ENCODE data around the gene PUM1.
"Not testable (repeated sequence)": the region's sequence is repeated elsewhere in the genome, so short reads cannot be mapped to it uniquely, and the experiment has no call there.

PUM1 gene

DNA sequence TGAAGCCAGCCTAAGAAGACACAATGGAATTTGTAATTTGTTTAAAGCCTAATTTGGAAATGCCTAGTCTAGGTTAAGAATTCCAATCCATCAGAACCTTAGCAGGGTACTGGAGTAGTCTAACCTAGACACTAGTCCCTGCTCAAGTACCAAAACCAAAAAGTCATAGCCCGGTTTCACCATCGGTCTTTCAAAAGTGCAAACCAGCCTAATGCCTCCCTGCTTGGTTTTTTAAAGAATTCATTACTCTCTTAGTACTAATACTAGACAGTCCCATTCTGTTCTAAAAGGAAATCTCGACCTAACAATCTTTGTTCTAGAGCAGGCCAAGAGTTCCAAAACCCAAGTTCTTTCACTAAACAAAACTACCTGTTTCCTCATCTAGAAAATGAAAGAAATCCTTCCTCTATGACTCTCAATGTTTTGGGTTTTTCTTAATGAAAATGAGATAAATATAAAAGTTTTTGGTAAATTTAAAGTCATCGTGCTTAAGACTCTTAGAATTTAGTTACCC is 2.6 kb downstream of the PUM1 start:
- no peak for DNase-seq (ENCODE audit: low spot score)

DNA sequence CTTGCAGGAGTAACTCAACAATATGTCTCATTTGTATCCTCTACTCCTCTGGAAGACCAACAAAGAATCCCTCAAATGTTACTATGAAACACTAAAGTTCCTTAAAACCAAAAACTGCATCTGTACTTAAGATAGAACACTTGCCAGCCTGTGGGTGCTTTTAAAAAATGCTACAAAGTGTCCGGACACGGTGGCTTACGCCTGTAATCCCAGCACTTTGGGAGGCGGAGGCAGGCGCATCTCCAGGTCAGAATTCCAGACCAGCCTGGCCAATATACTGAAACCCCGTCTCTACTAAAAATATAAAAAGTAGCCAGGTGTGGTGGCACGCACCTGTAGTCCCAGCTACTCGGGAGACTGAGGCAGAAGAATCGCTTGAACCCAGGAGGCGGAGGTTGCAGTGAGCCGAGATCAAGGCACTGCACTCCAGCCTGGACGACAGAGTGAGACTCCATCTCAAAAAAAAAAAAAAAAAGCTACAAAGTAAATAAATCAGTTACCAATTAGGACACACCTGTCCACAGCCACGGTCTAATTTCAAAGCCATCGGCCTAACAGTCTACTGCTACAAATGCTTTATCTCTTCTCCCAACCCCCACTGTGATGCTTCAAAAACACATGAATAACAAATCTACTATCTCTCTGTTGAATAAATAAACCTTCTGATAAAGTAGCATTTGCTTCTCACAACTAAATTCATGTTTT is 3.2 kb downstream of the PUM1 start:
- DNase-seq (ENCODE audit: low spot score) = not testable (repeated sequence)

GRCh38 chr1:31058012-31058411 is 7.5 kb downstream of the PUM1 start:
- DNase-seq (ENCODE audit: low spot score) = peak; percentile 15

DNA sequence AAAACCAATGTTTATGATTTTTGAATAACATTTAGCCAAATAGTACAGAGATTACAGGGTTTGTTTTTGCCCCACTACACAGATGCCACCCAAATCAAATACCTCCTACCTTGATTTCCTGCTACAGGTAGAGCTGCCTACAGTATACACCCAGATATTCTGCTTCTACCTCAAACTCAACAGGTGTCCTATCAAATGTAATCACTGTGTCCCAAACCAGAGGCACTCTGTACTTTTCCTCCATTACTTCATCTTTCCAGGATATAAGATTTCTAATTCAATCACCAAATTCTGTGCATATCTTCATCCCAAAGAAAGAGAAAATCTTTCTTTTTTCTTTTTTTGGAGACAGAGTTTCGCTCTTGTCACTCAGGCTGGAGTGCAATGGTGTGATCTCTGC is 9.6 kb downstream of the PUM1 start:
- DNase-seq (ENCODE audit: low spot score) = no peak

GRCh38 chr1:31055501-31055900 is 10.0 kb downstream of the PUM1 start:
- DNase-seq (ENCODE audit: low spot score) = no peak

GRCh38 chr1:31054958-31055481 is 10.5 kb downstream of the PUM1 start:
- no peak for DNase-seq (ENCODE audit: low spot score)

DNA sequence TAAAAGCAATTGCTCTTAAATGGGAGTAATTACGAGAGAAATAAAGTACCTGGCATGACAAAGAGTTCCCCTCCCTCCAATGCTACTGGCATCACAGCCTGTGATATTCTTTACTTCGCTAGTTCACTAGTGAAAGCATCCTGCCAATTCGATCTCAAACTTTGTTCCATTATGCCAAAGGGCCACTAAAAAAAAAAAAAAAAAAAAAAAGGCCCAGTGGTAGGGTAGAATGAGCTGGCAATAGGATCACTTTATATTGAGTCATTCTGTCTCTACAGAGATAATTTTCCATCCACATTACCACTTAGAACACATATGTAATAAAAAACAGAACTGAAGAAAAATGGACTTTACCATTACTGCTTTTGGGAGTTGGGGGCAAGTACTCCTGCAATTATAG is 11.2 kb downstream of the PUM1 start:
- no peak for DNase-seq (ENCODE audit: low spot score)

DNA sequence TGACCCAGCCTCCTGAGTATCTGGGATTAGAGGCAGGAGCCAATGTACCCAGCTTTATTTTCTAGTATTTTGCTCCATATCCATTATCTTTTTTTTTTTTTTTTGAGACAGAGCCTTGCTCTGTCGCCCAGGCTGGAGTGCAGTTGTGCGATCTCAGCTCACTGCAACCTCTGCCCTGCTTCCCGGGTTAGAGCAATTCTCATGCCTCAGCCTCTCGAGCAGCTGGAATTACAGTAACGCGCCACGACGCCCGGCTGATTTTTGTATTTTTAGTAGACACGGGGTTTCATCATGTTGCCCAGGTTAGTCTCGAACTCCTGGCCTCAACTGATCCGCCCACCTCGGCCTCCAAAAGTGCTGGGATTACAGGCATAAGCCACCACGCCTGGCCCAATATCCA is 12.9 kb downstream of the PUM1 start:
- DNase-seq (ENCODE audit: low spot score) = not testable (repeated sequence)

DNA sequence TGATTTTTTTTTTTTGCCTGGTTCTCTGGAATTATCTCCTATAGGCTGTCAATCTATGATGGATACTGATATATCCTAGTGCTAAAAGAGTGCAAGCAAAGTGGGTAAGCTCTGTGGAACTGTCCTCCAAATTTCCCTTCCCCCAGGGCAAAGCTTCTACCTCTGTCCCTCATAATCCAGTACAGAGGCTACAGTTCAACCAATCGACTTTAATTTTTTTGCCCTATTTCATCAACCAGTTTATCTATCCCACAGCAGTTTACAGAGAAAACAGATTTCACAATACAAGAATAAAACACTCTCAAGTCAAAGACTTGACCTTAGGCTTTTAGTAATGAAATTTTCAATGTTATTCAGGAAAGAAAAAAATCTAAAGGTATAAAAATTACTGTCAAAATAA is 13.9 kb downstream of the PUM1 start:
- no peak for DNase-seq (ENCODE audit: low spot score)

DNA sequence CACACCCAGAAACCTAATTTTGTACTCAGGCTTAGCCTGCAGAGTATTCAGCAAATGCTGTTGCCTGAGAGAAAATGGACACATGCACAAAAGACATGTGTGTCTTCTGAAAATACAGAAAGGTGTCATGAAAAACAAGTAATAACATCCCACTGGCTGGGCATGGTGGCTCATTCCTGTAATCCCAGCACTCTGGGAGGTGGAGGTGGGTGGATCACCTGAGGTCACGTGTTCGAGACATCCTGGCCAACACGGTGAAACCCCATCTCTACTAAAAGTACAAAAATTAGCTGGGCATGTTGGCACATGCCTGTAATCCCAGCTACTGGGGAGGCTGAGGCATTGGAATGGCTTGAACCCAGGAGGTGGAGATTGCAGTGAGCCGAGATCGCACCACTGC is 18.0 kb downstream of the PUM1 start:
- not testable (repeated sequence) for DNase-seq (ENCODE audit: low spot score)

- no peak for DNase-seq (ENCODE audit: low spot score)
Observed at GRCh38 chr1:31043631-31044030, 21.9 kb downstream of the PUM1 start.

DNA sequence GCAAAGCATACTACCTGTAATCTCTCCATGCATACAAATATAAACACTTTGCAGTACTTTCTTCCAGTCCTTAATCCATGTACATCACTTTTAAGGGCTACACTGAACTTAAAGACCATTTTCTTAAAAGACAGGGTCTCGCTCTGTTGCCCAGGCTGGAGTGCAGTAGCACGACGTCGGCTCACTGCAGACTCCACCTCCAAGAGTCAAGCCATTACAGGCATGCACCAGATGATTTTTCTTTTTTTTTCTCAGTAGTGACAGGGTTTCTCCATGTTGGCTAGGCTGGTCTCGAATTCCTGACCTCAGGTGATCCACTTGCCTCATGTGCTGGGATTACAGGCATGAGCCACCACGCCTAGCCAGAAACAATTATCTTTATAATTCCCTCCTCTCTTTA is 22.9 kb downstream of the PUM1 start:
- no peak for DNase-seq (ENCODE audit: low spot score)

DNA sequence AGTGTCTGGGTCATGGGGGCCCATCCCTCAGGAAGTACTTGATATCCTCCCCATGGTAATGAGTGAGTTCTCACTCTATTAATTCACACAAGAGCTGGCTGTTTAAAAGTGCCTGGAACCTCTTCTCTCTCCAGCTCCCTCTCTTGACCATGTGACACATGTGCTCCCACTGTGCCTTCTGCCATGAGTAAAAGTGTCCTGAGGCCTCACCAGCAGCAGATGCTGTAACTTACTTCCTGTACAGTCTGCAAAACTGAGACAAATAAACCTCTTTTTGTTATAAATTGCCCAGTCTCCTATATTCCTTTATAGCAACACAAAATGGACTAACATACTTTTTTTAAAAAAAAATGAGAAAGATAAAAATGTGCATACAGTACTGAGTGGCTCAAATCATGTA is 24.0 kb downstream of the PUM1 start:
- DNase-seq (ENCODE audit: low spot score) = no peak

DNA sequence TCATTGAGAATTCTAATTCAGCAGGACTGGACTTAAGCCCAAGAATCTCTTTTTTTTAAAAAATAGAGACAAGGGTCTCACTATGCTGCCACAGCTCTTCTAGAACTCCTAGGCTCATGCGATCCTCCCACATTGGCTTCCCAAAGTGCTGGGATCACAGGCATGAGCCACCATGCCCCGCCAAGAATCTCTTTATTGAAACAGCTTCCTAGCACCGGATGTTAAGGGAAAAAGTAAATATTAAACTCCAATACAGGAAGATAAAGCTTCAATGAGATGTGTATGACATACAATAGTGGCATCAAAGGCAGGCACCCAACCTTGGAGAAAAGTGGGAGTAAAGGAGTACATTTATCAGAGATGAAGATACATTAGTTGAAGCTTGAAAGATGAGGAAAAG is 25.5 kb downstream of the PUM1 start:
- no peak for DNase-seq (ENCODE audit: low spot score)

DNA sequence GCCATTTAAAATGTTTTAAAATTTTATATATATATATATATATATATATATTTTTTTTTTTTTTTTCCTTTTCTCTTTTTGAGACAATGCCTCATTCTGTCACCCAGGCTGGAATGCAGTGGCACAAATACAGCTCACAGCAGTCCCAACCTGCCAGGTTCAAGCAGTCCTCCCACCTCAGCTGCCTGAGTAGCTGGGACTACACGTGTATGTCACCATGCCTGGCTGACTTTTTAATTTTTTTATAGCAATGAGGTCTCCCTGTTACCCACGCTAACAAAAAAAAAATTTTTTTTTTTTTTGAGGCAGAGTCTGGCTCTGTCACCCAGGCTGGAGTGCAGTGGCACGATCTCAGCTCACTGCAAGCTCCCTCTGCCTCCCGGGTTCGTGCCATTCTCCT is 26.6 kb downstream of the PUM1 start:
- DNase-seq (ENCODE audit: low spot score) = not testable (repeated sequence)

DNA sequence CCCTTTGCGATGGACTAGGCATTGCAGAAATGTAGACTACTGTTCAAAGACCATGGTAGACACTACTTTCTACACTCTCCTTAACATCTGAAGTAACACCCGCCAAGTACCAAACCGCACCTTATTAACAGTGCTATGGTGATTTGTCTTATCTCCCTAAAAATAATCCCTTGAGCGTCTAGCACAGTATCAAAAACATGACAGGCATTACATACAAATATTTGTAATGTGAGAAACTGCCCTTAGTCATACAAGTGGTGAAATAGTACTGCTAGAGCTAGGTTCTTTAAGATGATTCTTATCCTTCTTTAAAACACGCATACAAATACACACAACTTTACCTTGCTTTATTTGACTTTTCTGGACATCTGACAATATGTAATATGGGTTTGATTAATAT is 27.2 kb downstream of the PUM1 start:
- no peak for DNase-seq (ENCODE audit: low spot score)

DNA sequence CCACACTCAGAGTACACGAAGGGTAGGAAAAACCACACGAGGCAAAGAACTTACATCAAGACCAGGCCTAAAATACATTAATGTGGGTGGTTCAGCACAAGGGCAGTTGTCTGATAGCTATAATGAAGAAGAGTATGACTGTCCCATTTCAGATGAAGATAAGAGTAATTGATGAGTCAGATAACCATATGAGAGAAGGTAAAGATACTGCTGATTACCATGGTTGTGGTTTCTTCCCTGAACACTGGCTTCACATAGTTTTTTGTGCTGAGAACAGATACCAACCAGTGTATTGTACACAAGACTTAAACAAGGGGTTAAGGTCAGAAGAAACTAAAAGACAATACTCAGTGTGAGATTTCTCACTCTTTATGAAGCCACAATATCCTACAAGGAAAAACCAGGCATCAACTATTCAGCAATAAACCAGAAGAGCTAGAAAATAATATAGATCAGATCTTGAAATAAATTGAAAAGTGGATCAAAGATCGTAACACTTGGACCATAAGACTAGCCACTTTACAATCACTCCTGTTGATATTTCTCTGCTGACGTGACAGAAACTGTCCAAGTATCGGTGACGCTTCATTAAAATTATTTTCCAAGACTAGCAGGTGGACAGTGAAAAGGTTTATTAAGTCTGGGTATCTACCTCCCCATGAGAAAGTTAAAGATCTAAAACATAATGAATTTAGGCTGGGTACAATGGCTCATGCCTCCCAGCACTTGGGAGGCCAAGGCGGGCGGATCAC is 28.6 kb downstream of the PUM1 start:
- peak; percentile 35 for DNase-seq (ENCODE audit: low spot score)

GRCh38 chr1:31033598-31033997 is 31.9 kb downstream of the PUM1 start:
- no peak for DNase-seq (ENCODE audit: low spot score)

DNA sequence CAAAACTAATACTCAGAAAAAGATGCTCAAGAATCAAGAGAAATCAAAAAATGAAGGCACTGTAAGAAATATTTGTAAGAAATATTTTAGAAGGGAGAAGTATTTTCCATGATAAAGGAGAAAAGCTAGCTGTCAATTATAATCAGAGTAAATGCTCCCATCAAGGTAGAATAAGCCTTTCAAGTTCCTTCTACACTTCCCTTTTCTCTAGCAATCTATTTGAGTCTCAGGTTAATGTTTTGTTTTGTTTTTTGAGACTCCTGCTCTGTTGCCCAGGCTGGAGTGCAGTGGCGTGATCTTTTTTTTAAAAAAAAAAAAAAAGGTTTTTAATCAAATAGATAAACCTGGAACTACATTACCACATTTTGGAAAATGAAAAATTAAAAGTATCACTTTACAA is 33.3 kb downstream of the PUM1 start:
- DNase-seq (ENCODE audit: low spot score) = no peak

DNA sequence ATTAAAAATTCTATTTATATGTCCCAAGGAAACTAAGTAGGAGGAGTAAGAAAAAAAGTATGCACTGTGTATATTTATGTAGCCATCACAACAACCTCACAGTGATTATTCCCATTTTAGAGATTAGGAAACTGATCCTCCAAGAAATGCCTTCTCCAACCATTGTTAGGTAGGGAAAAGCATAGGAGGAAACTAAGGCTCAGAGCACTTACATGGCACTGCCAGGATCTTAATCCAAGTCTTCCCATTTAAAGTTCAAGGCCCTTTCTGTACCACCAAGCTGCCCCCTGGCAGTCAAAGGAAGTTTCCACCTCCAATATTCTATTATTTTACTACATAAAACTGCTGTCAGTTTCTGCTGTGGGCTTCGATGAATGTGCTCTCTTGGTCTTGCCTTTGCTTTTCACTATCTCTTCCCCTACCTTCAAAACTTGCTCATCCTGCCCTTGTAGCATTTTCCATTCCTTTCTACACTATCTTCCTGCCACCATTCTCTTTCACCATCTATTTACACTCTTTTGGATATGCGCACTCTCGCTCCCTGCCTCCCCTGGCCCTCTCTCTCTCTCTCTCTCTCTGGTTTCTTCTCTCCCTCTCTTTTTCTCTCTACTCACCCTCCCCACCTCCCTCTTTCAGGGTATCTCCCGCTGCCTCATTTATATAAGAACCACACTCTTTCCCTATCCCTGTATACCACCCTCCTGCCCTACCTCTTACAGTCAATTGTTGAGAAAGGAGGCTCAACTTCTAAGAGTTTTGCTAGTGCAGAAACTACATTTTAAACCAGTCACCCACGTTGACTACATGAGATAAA is 34.0 kb downstream of the PUM1 start:
- DNase-seq (ENCODE audit: low spot score) = no peak

DNA sequence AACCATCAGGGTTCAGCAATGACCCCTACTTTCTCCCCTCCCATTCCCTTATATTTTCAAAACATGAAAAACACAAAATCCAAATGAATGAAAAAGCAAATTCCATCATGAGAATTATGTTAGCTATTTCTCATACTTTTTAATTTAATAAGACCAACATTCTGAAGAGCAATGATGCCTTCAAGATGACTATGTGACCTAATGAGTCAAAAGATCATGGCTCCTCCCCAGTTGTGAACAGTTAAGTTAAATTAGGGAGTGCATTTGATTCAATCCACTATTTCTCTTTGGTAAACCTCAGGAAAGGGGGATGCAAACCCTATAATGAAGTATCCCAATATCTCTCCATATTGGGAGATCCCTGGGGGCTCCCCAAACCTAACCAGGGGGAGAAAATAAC is 36.5 kb downstream of the PUM1 start:
- DNase-seq (ENCODE audit: low spot score) = no peak

GRCh38 chr1:31027693-31028526 is 37.6 kb downstream of the PUM1 start:
- no peak for DNase-seq (ENCODE audit: low spot score)

All from CD4-positive, alpha-beta T cell treated with Interleukin-2 at 100 ng/mL for 4 hours (primary cell).